ENCODE results near the gene STRA6.

DNA sequence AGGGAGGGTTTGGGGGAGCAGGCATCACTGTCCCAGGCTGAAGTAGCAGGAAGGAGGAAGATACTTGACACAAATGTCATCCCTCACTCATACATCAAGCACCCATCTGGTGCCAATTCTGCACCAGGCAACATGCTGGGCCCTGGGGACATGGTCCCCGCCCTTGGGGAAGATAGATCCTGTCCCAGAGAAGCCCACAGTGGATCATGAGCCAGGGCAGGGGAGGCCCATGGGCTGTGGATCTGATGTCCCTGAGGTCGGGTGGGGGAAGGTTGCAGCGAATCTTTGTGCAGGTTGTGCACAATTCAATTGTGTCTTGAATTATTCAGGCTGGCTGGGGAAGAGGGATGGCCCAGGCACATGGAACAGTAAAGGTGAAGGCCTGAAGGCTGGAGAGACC is 27.1 kb upstream of the STRA6 start:
- TF ChIP-seq, protein P1, sequence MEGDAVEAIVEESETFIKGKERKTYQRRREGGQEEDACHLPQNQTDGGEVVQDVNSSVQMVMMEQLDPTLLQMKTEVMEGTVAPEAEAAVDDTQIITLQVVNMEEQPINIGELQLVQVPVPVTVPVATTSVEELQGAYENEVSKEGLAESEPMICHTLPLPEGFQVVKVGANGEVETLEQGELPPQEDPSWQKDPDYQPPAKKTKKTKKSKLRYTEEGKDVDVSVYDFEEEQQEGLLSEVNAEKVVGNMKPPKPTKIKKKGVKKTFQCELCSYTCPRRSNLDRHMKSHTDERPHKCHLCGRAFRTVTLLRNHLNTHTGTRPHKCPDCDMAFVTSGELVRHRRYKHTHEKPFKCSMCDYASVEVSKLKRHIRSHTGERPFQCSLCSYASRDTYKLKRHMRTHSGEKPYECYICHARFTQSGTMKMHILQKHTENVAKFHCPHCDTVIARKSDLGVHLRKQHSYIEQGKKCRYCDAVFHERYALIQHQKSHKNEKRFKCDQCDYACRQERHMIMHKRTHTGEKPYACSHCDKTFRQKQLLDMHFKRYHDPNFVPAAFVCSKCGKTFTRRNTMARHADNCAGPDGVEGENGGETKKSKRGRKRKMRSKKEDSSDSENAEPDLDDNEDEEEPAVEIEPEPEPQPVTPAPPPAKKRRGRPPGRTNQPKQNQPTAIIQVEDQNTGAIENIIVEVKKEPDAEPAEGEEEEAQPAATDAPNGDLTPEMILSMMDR (conservative IDR thresholded peaks at IDR 0.05; ENCODE audit: low read depth, low read length): no peak
- TF ChIP-seq EZH2phosphoT487 (IDR thresholded peaks at IDR 0.05; ENCODE audit: borderline replicate concordance, low read length) (no peak), EZH2 (IDR thresholded peaks at IDR 0.05; ENCODE audit: low read length, unreplicated experiment) (no peak)
